ENCODE measurements around the gene TPRG1L. TPM values are rescaled to one million over a fixed set of nuclear protein-coding genes. Genes with fewer than 3 reads are reported as not detected.

The TPRG1L gene
- total RNA-seq, 1 donor from 2014 or later, result 47.5 TPM

- Histone ChIP-seq H3K27ac (no peak overlapping the region), H3K4me1 (no peaks in the 10 kb centered on the region), H3K4me3 (no peak overlapping the region), H3K27me3 (peaks cover 22% of the 10 kb centered on the region), H3K9me3 (no peaks in the 10 kb centered on the region), H3K36me3 (no peaks in the 10 kb centered on the region)
- DNase-seq (peak; percentile 28), ATAC-seq (no peak)
- TF ChIP-seq, protein P1, sequence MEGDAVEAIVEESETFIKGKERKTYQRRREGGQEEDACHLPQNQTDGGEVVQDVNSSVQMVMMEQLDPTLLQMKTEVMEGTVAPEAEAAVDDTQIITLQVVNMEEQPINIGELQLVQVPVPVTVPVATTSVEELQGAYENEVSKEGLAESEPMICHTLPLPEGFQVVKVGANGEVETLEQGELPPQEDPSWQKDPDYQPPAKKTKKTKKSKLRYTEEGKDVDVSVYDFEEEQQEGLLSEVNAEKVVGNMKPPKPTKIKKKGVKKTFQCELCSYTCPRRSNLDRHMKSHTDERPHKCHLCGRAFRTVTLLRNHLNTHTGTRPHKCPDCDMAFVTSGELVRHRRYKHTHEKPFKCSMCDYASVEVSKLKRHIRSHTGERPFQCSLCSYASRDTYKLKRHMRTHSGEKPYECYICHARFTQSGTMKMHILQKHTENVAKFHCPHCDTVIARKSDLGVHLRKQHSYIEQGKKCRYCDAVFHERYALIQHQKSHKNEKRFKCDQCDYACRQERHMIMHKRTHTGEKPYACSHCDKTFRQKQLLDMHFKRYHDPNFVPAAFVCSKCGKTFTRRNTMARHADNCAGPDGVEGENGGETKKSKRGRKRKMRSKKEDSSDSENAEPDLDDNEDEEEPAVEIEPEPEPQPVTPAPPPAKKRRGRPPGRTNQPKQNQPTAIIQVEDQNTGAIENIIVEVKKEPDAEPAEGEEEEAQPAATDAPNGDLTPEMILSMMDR (IDR thresholded peaks at IDR 0.05), result no peak
- intact Hi-C loops (cut with DNase I), result no loop called here
Observed at GRCh38 chr1:3659093-3659492, 34.3 kb downstream of the TPRG1L start.

- Histone ChIP-seq H3K27ac (no peak overlapping the region), H3K27me3 (peaks cover 9% of the 10 kb centered on the region), H3K36me3 (no peaks in the 10 kb centered on the region), H3K9me3 (no peaks in the 10 kb centered on the region), H3K4me3 (no peak overlapping the region), H3K4me1 (no peaks in the 10 kb centered on the region)
- TF ChIP-seq, protein P1 (IDR thresholded peaks at IDR 0.05), result no peak
- intact Hi-C loops (cut with DNase I), result no loop called here
- DNase-seq, result no peak
- no peak for ATAC-seq
Observed at GRCh38 chr1:3660704-3661103, 35.9 kb downstream of the TPRG1L start.

DNA sequence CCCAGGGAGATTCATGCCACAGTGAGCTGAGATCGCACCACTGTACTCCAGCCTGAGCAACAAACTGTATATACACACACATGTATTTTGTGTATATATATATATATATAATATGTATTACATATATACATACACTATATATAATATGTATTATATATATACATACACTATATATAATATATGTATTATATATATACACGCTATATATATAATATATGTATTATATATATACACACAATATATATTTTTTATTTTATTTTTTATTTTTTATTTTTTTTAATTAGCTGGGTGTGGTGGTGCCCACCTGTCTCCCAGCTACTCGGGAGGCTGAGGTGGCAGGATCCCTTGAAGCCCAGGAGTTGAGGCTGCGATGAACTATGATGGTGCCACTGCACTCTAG is 36.8 kb downstream of the TPRG1L start:
- no peaks in the 10 kb centered on the region for H3K4me1 ChIP-seq
- DNase-seq (no peak), ATAC-seq (no peak)
- H3K27me3 ChIP-seq, result peaks cover 9% of the 10 kb centered on the region
- intact Hi-C loops (cut with DNase I), result no loop called here
- no peak overlapping the region for H3K27ac ChIP-seq
- H3K4me3 ChIP-seq, result no peak overlapping the region
- TF ChIP-seq, protein P1 (IDR thresholded peaks at IDR 0.05), result no peak
- H3K9me3 ChIP-seq, result no peaks in the 10 kb centered on the region
- H3K36me3 ChIP-seq, result no peaks in the 10 kb centered on the region

DNA sequence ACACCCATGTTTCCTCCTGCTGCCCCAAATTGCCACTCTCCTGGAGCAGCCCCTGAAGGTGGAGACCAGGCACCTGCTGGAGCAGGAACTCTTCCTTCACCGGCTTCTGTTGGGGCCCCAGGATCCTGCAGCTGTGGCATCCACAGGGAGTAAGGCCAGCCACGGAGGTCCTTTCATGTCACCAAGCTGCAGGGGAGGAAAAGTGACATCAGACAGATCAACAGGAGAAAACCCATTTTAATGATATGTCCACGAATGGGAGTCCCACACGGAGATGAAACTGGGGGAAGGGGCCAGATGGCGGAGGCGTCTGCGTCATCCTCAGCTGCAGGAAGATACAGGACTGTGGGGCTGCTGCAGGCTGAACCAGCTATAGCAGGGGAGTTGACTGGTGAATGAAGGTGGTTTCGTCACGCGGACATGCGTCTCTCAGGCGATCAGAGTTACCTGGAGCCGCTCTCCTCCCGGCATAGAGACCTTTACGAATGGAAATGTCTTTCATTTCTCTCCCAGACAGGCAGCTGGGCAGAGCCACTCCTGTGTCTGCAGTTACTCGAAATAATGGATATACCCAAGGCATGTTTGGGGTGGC is 37.4 kb downstream of the TPRG1L start:
- no peaks in the 10 kb centered on the region for H3K36me3 ChIP-seq
- H3K27ac ChIP-seq, result no peak overlapping the region
- peak; percentile 43 for DNase-seq
- no peaks in the 10 kb centered on the region for H3K9me3 ChIP-seq
- TF ChIP-seq, protein P1 (IDR thresholded peaks at IDR 0.05), result no peak
- no peak for ATAC-seq
- no peaks in the 10 kb centered on the region for H3K4me1 ChIP-seq
- intact Hi-C loops (cut with DNase I), result no loop called here
- no peak overlapping the region for H3K4me3 ChIP-seq
- H3K27me3 ChIP-seq, result peaks cover 9% of the 10 kb centered on the region

GRCh38 chr1:3663999-3664699 is 39.3 kb downstream of the TPRG1L start:
- no peaks in the 10 kb centered on the region for H3K27me3 ChIP-seq
- no peaks in the 10 kb centered on the region for H3K36me3 ChIP-seq
- H3K4me3 ChIP-seq, result no peak overlapping the region
- intact Hi-C loops (cut with DNase I), result no loop called here
- peaks cover 7% of the 10 kb centered on the region for H3K4me1 ChIP-seq
- TF ChIP-seq, protein P1 (IDR thresholded peaks at IDR 0.05), result no peak
- no peaks in the 10 kb centered on the region for H3K9me3 ChIP-seq
- peak; percentile 36 for DNase-seq
- no peak for ATAC-seq
- H3K27ac ChIP-seq, result no peak overlapping the region

All from upper lobe of right lung (tissue), 1 donor.